NCI-H2227 treated with DMSO at 0.1 percent for 48 hours (cell line): ENCODE results near the gene PHACTR4.
A peak's percentile ranks its signal among the peaks of the same experiment; 100 is the strongest.
"Not testable (repeated sequence)": the region's sequence is repeated elsewhere in the genome, so short reads cannot be mapped to it uniquely, and the experiment has no call there.

Experiments
- DNase-seq: peaks from one replicate; lab custom pipeline; 2025; lab: John Stamatoyannopoulos, UW

PHACTR4 gene

GRCh38 chr1:28371010-28371377 lies 1.5 kb downstream of the PHACTR4 start:
- DNase-seq, result no peak

GRCh38 chr1:28373450-28373849 lies 3.9 kb downstream of the PHACTR4 start:
- not testable (repeated sequence) for DNase-seq

DNA sequence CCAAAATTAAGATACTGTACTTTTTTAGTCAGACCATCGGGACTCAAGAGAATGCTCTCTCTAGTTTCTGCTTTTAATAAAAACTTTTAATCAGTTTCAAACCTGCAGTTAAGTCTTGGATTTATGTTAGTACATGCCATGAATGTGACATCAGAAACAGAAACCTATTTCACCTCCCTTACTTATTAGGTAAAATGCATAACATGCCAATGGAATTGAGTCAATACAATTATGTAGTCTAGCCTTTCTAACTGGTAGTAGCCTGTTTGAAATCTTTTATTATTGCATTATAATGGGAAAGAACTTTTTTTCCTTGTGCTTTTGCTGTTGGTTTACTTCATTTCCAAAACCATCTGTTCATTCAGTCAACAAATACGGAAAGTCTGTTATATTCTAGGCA lies 4.8 kb downstream of the PHACTR4 start:
- DNase-seq, result no peak

DNA sequence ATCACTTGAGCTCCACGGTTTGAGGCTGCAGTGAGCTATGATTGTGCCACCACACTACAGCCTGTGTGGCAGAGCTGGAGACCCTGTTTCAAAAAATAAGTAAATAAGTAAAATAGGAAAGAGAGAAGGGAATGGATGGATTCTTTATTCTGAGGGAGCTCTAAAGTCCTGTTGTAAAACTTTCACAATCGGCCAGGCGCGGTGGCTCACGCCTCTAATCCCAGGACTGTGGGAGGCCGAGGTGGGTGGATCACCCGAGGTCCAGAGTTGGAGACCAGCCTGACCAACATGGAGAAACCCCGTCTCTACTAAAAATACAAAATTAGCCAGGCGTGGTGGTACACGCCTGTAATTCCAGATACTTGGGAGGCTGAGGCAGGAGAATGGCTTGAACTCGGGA lies 6.1 kb downstream of the PHACTR4 start:
- not testable (repeated sequence) for DNase-seq

DNA sequence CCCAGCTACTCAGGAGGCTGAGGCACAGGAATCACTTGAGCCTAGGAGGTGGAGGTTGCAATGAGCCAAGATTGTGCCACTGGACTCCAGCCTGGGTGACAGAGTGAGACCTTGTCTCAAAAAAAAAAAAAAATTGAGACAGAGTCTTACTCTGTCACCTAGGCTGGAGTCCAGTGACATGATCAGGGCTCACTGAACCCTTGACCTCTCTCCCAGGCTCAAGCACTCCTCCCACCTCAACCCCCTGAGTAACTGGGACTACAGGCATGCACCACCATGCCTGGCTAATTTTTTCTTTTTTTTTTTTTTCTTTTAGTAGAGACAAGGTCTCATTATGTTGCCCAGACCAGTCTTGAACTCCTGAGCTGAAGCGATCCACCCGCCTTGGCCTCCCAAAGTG lies 6.7 kb downstream of the PHACTR4 start:
- not testable (repeated sequence) for DNase-seq

- no peak for DNase-seq
Measured at GRCh38 chr1:28378906-28379305, 9.4 kb downstream of the PHACTR4 start.

DNA sequence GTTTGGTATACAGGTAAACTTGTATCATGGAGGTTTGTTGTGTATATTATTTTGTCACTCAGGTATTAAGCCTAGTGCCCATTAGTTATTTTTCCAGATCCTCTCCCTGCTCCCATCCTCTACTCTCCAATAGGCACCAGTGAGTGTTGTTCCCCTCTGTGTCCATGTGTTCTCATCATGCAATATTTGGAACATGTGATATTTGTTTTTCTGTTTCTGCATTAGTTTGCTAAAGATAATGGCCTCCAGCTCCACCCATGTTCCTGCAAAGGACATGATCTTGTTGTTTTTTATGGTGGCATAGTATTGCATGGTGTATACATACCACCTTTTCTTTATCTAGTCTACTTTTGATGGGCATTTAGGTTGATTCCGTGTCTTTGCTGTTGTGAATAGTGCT lies 10.9 kb downstream of the PHACTR4 start:
- DNase-seq, result no peak

- DNase-seq, result not testable (repeated sequence)
Measured at GRCh38 chr1:28383785-28384184, 14.2 kb downstream of the PHACTR4 start.

DNA sequence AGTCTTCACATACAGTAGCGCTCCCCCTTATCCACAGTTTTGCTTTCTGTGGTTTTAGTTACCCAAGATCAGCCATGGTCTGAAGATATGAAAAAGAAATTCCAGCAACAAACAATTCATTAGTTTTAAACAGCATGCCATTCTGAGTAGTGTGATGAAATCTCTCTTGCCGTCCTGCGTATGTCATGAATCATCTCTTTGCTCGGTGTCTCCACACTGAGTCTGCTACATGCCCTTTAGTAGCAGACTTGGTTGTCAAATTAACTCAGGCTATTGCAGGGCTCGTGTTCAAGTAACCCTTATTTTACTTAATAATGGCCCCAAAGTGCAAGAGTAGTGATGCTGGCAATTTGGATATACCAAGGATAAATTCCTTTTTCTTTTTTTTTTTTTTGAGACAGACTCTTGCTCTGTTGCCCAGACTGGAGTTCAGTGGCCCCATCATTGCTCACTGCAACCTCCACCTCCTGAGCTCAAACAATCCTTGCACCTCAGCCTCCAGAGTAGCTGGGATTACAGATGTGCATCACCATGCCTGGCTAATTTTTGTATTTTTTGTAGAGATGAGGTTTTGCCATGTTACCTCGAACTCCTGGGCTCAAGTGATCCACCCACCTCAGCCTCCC lies 22.6 kb downstream of the PHACTR4 start:
- no peak for DNase-seq

- no peak for DNase-seq
Measured at GRCh38 chr1:28394136-28394535, 24.6 kb downstream of the PHACTR4 start.

- no peak for DNase-seq
Measured at GRCh38 chr1:28395181-28395580, 25.6 kb downstream of the PHACTR4 start.

DNA sequence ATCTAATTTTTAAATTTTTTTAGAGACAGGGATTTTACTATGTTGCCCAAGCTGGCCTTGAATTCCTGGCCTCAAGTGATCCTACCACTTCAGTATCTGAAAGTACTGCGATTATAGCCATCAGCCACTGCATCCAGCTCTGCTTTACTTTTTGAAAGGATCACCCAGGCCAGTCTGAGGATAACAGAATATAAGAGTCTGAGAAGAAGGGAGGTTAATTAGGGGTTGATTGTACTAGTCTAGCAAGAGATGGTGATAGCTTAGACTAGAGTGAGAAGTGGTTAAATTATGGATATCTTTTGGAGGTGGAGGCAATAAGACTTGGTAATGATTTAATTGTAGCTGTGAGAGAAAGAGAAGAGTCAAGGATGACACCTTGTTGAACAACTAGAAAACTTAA lies 32.2 kb downstream of the PHACTR4 start:
- peak; percentile 17 for DNase-seq

DNA sequence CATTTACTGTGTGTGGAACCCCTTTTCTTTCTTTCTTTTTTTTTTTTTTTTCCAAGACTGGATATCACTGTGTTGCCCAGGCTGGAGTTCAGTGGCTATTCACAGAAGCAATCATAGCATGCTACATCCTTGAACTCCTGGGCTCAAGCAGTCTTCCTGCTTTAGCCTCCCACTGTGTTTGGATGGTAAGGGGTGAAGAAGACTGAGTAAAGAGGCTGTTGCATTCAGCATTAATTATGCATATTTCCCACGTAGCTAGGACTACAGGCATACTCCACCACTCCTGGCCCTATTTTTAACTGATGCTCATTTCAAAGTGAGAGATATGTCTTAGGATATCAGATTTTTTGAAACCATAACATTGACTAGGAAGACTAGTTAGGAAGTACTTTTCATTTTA lies 39.5 kb downstream of the PHACTR4 start:
- no peak for DNase-seq

DNA sequence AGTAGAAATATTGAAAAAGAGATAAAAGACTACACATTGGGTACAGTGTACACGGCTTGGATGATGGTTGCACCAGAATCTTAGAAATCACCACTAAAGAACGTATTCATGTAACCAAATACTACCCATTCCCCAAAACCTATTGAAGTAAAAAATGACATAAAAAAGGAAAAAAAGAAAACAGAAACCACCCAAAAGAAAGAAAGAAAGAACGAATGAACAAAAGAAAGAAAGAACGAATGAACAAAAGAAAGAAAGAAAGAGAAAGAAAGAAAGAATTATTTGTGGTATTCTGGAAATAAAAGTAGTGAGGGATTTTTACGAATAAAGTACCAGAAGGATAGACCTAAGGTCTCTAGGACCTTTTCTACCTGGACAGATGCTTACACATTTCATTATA lies 42.1 kb downstream of the PHACTR4 start:
- no peak for DNase-seq

GRCh38 chr1:28412731-28413130 lies 43.2 kb downstream of the PHACTR4 start:
- no peak for DNase-seq

DNA sequence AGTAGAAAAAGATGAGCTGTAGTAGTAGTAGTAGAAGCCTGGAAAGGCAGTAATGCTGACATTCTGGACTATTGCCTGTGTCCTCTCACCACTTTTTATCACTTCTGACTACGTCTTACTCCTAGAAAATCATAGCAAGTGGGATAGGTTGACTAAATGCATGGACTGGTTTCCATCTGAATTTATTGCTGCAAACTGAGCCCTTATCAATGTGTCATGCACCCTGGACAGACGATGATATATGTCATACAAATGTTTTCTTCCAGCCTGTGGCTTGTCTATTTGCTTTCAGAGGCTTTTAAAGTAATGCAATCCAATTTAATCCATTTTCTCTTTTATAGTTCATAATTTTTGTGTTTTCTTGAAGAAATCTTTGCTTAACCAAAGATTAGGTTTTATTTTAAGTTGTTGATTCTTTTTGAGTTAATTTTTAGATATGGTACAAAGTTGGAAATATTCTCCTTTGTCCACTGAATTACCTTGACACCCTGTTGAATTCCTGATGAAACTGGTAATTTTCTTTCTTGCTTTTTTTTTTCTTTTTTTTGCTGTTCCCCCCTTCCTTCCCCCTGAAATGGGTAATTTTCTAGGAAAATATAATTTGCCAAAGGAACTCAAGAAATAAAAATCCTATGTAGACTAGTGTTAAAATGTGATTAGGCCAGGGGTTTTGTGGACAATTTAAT lies 47.1 kb downstream of the PHACTR4 start:
- DNase-seq, result peak; percentile 42

DNA sequence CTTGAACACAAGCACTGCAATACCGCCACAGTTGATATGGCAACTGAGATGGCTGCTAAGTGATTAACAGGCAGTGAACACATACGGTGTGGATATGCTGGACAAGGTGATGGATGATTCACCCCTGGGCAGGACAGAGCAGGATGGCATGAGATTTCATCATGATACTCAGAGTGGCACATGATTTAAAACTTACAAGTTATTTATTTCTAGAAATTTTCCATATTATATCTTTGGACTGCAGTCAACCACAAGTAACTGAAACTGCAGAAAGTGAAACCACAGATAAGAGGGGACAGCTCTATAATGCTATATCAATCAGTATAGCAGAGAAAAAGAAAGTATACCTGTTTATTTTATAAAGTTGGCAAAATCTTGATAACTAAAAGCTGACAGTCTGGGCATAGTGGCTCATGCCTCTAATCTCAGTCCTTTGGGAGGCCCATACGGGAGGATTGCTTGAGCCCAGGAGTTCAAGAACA lies 47.9 kb downstream of the PHACTR4 start:
- DNase-seq, result peak; percentile 30

- no peak for DNase-seq
Measured at GRCh38 chr1:28417926-28418637, 48.5 kb downstream of the PHACTR4 start.

DNA sequence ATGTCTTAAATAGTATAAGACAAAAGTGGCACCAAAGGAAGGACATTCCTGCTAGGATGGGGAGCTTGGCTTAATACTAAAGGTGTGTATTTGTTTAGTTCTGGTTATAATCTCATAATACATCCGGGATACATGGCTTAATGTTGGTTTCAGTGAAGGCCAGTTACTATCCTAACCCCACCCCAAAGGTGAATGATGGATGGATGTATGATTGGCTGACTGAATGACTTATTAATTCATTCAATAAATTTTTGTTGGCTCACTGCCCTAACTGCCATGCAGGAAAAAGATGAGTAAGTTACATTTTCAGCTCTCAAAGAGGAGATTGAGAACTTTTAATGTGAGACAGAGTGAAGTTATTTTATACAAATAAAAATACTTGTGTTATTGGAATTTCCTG lies 52.2 kb downstream of the PHACTR4 start:
- no peak for DNase-seq

GRCh38 chr1:28426831-28427230 lies 57.3 kb downstream of the PHACTR4 start:
- no peak for DNase-seq

GRCh38 chr1:28428012-28428411 lies 58.5 kb downstream of the PHACTR4 start:
- no peak for DNase-seq

- DNase-seq, result no peak
Measured at GRCh38 chr1:28428990-28429520, 59.5 kb downstream of the PHACTR4 start.

DNA sequence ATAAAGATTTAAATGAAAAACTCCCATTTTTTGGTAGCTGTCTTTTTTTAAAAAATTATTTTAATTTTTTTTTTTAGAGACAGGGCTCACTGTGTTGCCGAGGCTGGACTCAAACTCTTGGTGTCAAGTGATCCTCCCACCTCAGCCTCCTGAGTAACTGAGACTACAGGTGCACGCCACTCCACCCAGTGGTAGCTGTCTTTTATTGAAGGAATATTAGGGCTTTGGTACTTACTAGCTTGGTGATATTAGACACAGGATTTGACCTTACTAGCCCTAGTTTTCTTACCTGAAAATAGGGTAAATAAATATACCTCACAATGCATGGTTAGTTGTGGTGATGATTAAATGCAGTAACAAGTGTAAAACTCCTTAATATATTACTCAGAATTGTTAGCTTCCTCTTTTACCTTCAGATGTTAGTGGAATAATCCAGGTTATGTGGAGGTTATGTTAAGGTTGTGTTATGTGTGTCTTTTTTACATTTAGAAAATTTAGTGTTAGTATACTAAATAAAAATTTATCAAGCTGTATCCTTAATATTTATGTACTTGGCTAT lies 66.8 kb downstream of the PHACTR4 start:
- DNase-seq, result no peak
